Nephron progenitor cell (in vitro differentiated cells): ENCODE results near the gene ERFL.
"Not testable (repeated sequence)": the region's sequence is repeated elsewhere in the genome, so short reads cannot be mapped to it uniquely, and the experiment has no call there.

ENCODE experiments used
- DNase-seq: peaks from one replicate; pipeline ENCODE4 v3.0.0; 2021
- H3K27ac Mint-ChIP-seq: 2 replicates; pipeline ENCODE4 v1.8.0; 2021; ENCODE audit warnings: mild to moderate bottlenecking, moderate library complexity, mixed read lengths
- H3K27me3 Mint-ChIP-seq: 2 replicates; pipeline ENCODE4 v1.8.0; 2021; ENCODE audit warnings: mild to moderate bottlenecking, low read depth, mixed read lengths; ENCODE audit not compliant: poor library complexity
- H3K36me3 Mint-ChIP-seq: 2 replicates; pipeline ENCODE4 v1.8.0; 2021; ENCODE audit warnings: low read depth, mixed read lengths
- H3K4me1 Mint-ChIP-seq: 2 replicates; pipeline ENCODE4 v1.8.0; 2021; ENCODE audit warnings: mixed read lengths
- H3K4me3 Mint-ChIP-seq: 2 replicates; pipeline ENCODE4 v1.8.0; 2021; ENCODE audit warnings: mild to moderate bottlenecking, moderate library complexity, mixed read lengths
- H3K9me3 Mint-ChIP-seq: 2 replicates; pipeline ENCODE4 v1.8.0; 2021; ENCODE audit warnings: mild to moderate bottlenecking, moderate library complexity, mixed read lengths
- TF ChIP-seq, protein P1 (sequence below): fragments of 200-600 bp; sonication (generic); IDR thresholded peaks from 2 replicates; pipeline ENCODE4 v1.5.0; 2021; ENCODE audit warnings: antibody characterized with exemption

ERFL gene

DNA sequence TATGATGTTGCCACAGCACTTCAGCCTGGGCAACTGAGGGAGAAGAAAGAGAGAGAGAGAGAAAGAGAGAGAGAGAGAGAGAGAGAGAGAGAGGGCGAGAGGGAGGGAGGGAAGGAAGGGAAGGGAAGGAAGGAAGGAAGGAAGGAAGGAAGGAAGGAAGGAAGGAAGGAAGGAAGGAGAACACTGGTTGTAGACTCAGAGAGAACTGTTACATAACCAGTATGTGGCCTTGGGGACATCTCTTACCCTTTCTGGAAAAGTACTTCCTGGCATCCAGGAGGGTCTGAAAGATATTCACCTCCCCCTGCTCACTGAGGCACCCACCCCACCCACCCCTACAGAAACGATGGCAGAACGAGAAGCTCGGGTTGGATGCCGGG, 47.9 kb downstream of the ERFL start:
- TF ChIP-seq, protein P1, sequence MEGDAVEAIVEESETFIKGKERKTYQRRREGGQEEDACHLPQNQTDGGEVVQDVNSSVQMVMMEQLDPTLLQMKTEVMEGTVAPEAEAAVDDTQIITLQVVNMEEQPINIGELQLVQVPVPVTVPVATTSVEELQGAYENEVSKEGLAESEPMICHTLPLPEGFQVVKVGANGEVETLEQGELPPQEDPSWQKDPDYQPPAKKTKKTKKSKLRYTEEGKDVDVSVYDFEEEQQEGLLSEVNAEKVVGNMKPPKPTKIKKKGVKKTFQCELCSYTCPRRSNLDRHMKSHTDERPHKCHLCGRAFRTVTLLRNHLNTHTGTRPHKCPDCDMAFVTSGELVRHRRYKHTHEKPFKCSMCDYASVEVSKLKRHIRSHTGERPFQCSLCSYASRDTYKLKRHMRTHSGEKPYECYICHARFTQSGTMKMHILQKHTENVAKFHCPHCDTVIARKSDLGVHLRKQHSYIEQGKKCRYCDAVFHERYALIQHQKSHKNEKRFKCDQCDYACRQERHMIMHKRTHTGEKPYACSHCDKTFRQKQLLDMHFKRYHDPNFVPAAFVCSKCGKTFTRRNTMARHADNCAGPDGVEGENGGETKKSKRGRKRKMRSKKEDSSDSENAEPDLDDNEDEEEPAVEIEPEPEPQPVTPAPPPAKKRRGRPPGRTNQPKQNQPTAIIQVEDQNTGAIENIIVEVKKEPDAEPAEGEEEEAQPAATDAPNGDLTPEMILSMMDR = no peak
- no peaks in the 10 kb centered on the region for H3K36me3 Mint-ChIP-seq

DNA sequence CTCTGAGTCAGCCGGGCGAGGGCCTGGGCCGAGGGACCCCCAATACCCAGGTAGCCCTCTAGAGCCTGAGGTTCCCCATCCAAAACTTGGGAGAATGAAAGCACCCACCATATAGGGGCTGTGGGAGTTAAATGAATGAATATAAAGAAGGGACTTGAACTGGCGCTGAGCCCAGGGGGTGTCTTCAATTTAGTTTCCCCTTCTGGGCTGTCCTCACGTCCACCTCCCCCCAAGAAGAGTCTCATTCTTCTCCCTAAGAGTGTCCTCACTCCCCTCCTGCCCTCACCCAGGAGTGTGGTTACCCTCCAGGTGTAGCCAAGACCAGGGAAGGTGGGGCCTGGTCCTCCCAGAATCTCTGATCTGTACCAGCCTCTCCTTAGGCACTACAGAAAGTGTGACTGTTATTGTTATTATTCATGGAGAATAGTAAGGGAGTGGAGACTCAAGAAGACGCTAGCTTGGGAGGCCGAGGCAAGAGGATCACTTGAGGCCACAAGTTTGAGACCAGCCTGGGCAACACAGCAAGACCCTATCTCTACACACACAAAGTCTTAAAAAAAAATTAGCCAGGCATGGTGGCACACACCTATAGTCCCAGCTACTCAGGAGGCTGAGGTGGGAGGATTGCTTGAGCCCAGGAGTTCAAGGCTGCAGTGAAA, 48.5 kb downstream of the ERFL start:
- Mint-ChIP-seq H3K36me3 (no peaks in the 10 kb centered on the region), H3K9me3 (no peaks in the 10 kb centered on the region), H3K27ac (no peak overlapping the region), H3K4me3 (no peak overlapping the region), H3K27me3 (peaks cover 63% of the 10 kb centered on the region), H3K4me1 (peaks cover 33% of the 10 kb centered on the region)
- TF ChIP-seq, protein P1 = no peak
- DNase-seq = no peak

More for the DNA sequence above, 47.9 kb downstream of the ERFL start:
- peaks cover 62% of the 10 kb centered on the region for H3K27me3 Mint-ChIP-seq
- DNase-seq = no peak
- no peaks in the 10 kb centered on the region for H3K9me3 Mint-ChIP-seq
- peaks cover 38% of the 10 kb centered on the region for H3K4me1 Mint-ChIP-seq
- no peak overlapping the region for H3K4me3 Mint-ChIP-seq
- H3K27ac Mint-ChIP-seq = no peak overlapping the region

DNA sequence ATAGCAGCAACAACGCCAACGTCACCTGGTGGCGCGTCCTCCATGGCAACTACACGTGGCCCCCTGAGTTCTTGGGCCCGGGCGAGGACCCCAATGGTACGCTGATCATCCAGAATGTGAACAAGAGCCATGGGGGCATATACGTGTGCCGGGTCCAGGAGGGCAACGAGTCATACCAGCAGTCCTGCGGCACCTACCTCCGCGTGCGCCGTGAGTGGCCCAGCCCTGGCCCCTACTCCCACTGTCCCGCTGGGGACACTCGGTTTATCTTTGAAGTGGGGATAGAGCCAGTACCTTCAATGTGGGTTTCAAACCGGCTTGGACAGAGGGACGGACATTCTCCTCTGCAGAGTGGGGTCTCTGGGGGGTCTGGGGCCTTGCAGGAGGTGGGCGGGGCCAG, 49.2 kb downstream of the ERFL start:
- no peak for DNase-seq
- Mint-ChIP-seq H3K27me3 (peaks cover 62% of the 10 kb centered on the region), H3K4me1 (peaks cover 31% of the 10 kb centered on the region), H3K9me3 (no peaks in the 10 kb centered on the region), H3K27ac (no peak overlapping the region), H3K36me3 (no peaks in the 10 kb centered on the region), H3K4me3 (no peak overlapping the region)
- TF ChIP-seq, protein P1 = no peak

DNA sequence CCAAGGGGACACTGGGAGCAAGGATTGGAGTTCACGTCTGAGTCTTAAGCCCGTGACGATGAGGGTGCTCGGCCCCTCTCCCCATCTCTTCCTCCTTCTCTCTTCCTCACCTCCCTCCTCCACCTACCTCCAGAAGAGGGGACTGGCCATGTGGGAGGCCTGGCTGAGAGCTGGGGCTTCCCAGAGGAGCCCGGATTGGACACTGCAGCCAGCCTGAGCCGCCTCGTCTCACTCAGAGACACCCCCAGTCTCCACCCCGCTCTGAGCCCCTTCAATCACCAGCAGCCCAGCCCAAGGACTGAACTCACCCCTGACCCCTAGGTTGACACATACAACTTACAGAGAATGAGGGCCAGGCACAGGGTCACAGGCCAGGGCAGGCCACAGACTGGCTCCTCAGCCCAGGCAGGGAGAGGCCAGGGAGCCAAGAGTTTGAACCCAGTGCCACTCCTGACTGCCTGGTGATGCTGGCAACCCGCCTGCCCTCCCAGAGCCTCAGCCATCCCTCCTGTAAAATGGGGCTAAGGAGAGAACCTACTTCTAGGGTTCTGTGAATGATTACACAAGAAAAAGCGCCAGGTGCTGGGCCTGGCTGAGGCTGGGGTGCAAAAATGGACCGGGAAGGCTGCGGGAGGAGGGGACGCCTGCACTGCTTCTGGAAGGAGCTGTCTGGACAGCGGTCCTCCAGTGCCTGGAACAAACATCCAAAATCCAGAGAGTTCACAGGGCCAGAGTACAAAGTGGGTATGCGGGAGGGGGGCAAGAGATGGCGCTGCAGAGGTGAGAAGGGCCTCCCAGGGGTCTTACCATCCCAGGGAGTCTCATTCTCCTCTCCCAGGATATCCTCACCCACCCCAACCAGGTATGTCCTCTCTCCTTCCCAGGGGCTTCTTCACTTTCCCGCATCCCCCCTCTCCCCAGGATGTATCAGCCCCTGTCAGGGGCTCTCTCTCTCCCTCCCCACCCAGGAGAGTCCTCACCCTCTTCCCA, 50.0 kb downstream of the ERFL start:
- Mint-ChIP-seq H3K36me3 (peaks cover 2% of the 10 kb centered on the region), H3K9me3 (no peaks in the 10 kb centered on the region), H3K27me3 (peaks cover 54% of the 10 kb centered on the region), H3K4me3 (no peak overlapping the region), H3K27ac (no peak overlapping the region), H3K4me1 (peaks cover 26% of the 10 kb centered on the region)
- DNase-seq = no peak
- TF ChIP-seq, protein P1 = no peak

DNA sequence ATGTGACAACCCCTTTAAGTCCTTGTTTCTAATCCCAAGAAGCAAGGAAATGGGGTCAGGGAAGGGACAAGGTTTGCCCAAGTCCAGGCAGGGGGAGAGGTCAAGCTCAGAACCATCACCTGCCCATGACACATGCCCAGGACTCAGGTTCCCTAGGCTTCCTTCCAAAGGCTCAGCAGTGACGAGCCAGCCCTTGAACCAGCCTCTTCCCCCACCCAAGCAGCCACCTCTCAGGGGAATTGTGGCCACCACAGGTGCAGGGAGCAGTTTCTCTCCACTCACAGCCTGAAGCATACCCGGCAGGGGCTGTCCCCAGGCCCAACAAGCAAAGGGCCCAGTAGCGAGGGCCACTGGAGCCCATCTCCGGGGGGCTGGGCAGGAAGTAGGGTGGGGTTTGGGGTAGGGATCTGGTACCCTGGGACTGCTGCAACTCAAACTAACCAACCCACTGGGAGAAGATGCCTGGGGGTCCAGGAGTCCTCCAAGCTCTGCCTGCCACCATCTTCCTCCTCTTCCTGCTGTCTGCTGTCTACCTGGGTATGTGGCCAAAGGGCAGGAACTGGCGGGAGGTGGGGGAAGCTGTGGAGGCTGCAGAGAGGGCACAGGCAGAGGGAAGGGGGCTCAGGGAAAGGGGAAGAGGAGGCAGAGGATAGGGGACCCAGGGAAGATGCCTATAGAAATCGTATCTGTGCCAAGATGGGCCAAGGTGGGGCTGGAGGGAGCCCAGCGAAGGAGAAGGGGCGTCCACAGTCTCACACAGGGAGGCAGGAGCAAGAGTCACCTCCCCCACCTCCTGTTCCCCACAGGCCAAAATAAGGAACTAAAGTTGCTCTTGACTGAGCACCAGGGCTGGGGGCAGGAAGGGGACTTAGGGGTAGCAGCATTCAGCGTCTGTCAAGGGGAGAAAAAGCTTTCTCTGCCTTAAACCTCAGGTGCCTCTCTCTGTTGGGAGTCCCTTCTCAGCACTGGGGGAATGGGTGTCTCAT, 51.1 kb downstream of the ERFL start, which contains the start of gene CD79A:
CD79A (plus strand) TSS at position 433 of the 986 bp plus-strand sequence; CDS start at position 459, 26 bp downstream.
- Mint-ChIP-seq H3K36me3 (peaks cover 4% of the 10 kb centered on the region), H3K27me3 (peaks cover 47% of the 10 kb centered on the region), H3K4me1 (peaks cover 22% of the 10 kb centered on the region), H3K9me3 (no peaks in the 10 kb centered on the region), H3K27ac (no peak within 1 kb of the TSS), H3K4me3 (no peak within 1 kb of the TSS)
- no peak for DNase-seq
- TF ChIP-seq, protein P1 = no peak

DNA sequence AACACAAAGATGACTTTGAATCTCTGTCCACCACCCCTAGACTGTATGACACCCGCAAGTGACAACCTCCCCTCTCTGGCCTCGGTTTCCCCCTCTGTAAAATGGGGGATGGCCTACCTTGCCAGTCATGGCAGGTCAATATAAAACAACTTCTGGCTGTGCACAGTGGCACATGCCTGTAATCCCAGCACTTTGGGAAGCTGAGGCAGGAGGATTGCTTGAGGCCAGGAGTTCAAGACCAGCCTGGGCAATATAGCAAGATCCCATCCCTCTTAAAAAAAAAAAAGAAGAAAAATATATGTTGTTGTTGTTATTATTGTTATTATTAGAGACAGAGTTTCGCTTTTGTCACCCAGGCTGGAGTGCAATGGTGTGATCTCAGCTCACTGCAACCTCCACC, 52.3 kb downstream of the ERFL start:
- H3K4me1 Mint-ChIP-seq = peaks cover 24% of the 10 kb centered on the region
- not testable (repeated sequence) for H3K27ac Mint-ChIP-seq, H3K4me3 Mint-ChIP-seq, H3K9me3 Mint-ChIP-seq, DNase-seq
- H3K27me3 Mint-ChIP-seq = peaks cover 38% of the 10 kb centered on the region
- peaks cover 11% of the 10 kb centered on the region for H3K36me3 Mint-ChIP-seq
